Activated CD8-positive, alpha-beta memory T cell treated with anti-CD3 and anti-CD28 coated beads for 1 hour (primary cell): ENCODE measurements around the gene JPH2.

Experiments
- DNase-seq, 2 donors: peaks; one replicate each; pipeline ENCODE4 v3.0.0-alpha.2; 2020; ENCODE audit warnings: low read depth in 1 of 2; ENCODE audit errors: extremely low read depth in 1 of 2

JPH2 gene

DNA sequence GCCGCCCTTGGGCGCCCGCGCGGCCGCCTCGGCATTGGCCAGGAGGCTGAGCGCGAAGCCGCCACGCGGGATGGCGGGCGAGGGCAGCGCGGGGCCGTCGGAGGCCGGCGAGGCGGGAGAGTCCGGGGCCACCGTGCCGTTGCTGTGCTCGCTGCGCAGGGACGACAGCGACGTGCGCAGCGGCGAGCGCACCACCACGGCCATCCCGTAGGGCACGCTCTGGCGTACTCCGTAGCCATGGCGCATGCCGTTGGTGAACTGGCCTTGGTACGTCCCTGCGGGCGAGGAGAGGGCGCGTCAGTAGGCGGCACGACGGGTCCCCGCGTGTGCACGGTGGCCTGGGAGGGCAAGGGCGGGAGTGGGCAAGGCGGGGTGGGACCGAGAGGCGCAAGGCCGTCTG is 26.9 kb downstream of the JPH2 start:
- DNase-seq: no peak

DNA sequence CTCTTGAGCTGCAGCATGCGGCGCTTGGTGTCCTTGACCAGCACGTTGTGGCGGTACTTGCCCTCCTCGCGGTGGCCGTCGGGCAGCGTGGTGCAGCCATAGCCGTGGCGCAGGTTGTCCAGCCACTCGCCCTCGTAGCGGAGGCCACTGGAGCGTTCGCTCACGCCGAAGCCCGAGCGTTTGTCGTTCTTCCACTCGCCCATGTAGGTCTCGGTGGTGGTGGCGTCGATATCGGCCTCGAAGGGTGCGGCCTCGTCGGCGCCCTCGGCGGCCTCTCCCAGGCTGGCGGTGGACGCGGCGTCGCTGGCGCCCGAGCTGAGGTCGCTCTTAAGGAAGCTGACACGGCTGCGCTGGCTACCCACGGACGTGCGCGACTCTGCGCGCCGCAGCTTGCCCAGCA is 27.3 kb downstream of the JPH2 start:
- no peak for DNase-seq

DNA sequence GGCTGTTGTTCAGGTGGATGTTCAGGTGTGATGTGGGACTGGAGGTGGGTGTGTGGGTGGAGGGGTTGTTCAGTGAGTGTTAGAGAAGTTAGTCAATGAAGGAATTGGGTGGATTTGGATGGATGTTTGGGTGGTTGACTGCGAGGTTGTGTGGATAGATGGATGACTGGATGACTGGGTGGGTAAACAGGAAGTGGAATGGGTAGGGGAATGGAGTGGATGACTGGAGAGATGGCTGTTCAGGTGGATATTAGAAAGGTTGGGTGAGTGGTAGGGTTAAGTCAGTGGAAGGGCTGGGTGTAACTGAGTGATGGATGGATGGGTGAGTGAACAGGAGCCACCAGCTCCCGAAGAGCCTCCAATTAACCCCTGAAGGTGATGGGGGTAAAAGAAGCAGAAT is 27.9 kb downstream of the JPH2 start:
- no peak for DNase-seq

DNA sequence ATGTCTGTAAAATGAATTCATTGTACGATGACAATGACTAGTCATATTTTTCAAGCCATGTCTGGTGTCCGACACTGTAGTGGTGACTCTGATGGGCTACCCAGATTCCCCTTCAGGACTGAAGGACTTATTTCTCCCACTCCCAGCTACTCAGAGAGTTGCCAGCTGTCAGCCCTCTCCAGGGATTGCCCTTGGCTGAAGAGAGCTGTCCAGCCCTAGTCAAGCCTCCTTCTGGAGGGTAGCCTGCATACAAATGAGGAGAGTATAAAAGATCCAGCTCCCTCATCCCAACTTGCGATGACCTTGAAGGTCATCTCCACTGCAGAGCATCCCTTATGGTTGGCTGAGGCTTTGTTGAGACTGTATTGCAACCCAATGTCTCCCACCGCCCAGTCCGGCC is 29.9 kb downstream of the JPH2 start:
- DNase-seq: no peak

DNA sequence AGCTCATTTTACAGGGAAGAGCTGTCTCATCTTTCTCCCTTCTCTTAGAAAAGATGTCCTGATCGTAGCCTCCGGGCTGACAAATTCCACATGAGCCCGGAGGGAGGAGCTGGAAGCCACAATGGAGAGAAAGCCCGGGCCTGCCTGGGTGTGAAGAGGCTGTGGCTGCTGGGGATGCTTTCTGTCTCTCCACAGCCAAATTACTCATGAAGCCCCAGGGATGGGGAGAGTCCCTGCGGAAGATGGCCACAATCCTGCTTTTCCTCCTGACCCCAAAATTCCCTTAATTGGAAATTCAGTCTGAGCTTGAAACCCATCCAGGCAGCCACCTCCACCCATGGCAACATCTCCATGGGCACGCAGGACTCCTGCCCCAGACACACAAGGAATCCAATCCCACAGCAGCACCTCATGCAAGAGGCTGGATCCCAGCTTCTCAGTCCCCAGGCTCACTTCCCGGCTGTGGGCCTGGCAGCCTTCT is 32.4 kb downstream of the JPH2 start:
- DNase-seq: no peak

DNA sequence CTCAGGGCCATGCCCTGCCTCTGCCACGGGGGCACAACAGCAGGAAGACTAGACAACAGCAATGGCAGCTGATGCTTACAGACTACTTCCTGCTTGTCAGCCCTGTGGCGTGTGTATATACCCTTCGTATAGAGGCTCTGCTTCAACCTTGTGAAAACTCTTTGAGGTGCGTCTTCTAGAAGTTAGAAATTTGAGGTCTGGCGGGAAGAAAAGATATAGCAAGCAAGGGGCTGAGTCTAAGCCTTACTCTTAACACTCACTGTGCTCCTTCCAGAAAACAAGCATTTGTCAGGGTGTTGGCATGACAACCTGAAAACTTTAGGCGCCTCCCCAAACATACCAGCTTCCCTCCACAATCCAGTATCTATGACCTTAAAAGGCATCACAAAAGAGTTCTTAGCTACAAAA is 33.3 kb downstream of the JPH2 start:
- DNase-seq: peak in 1 of 2 donors; percentile 5

DNA sequence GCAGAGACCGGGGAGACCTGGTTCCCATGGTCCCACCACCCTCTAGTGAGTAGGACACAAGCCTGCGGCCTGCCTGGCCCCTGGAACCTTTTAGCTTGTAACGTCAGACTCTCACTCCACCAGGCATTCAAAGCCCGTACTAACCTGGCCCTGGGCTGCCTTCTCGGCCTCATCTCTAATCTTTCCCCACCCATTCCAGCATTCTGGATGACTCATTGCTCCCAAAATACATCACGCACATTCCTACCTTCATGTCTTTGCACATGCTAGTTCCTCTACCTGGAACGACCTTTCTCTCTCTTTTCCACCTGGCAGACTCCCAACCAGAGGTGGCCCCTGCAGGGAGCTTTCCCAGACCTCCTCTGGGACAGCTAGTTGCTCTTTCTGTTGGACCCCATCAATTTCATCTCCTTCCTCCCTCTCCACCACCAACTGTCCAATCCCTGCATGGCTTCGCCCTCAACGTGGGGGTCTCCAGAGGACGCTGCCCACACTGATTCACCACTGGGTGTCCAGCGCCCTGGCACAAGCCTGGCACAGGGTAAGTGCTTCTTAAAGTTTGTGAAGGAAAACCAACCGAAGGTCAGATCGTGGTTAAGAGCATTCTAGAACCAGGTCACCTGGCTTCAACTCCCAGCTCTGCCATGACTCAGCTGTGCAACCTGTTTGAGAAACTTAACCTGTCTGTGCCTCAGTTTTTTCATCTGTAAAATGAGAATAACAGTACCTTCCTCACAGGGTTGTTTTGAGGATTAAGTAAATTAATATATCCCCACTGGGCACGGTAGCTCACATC is 35.2 kb downstream of the JPH2 start:
- no peak for DNase-seq

DNA sequence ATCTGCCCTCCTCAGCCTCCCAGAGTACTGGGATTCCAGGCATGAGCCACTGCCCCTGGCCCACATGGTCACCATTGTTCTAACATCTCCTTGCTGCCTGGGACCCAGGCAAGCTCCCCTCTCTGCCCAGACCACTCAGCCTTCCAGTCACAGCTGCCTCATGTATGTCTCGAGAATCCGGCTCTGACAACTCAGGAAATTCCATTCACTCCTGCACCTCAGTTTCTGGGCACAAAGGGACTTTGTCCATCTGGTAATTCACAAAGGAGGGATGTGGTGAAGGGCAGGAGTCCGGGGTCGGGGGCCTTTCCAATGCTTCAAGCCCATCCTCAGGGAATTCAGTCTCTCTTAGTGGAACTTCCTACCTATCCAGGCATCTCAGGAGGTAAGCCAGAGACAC is 40.7 kb downstream of the JPH2 start:
- no peak for DNase-seq

DNA sequence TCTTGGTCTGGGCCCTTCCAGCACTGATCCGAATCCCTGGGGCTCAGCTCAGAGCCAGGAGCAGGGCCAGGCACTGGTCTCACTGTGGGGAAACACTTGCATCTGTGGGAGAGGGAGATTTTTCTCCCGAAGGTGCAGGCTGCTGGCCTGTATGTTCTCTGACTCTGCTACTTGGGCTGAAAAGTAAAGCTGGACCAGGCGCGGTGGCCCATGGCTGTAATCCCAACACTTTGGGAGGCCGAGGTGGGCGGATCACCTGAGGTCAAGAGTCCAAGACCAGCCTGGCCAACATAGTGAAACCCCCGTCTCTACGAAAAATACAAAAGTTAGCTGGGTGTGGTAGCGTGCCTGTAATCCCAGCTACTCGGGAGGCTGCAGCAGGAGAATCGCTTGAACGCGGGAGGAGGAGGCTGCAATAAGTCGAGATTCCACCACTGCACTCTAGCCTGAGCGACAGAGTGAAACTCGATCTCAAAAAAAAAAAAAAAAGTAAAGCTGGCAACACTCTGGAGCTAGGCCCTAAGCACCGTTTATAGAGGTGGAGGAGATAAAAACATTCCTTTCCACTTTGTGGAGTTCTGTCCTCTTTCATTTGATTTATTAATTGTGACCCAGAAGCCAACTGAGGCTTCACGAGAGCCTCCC is 41.7 kb downstream of the JPH2 start:
- no peak for DNase-seq

DNA sequence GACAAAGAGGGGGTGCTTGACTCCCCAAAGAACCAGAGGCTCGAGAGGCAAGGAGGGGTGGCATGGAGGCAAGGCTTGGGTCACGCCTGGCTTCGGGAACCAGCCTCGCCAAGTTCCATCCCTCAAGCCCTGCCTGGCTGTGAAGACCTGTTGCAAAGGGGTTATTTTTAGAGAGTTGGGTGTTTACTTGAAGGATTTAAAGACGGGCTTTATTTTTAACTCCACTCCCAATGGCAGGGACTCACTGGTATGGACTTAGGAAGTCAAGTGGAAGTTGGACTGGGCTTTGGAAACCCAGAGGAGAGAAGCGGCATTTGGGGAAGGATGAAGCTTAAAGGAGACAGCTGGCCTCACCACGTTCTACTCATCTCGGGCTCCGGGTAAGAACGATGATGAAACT is 43.1 kb downstream of the JPH2 start:
- no peak for DNase-seq

DNA sequence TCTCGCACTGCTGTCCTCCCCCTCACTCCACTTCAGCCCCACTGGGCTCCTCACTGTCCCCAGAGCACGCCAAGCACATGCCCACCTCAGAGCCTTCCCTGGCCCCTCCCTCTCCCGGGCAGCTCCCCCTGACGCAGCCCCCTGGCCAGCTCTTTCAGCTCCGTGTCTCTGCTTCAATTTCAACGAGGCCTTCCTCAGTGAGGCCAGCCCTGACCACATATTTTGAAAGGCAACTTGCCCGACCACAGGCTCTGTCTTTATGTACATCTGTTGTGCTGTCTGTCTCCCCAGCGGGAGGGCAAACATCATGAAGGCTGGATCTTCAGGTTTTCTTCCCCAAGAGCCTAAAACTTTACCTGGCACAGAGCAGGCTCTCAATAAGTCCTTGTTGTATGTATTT is 44.6 kb downstream of the JPH2 start:
- no peak for DNase-seq

DNA sequence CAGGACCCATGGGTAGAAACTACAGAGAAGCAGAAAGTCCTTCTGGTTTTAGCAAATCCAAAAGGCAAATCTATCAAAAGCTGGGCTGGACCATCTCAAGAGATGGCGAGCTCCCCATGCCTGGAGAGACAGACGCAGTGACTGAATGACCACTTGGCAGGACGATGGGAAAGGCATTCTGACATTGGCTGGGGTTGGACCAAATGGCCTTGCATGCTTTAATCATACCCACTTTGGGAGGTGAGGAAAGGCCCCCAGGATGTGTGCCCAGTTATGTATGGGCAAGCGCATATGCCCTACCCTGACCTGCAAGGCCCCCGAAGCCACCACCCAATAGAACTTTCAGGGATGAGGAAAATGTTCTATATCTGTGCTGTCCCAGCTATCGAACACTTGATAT is 45.1 kb downstream of the JPH2 start:
- no peak for DNase-seq

DNA sequence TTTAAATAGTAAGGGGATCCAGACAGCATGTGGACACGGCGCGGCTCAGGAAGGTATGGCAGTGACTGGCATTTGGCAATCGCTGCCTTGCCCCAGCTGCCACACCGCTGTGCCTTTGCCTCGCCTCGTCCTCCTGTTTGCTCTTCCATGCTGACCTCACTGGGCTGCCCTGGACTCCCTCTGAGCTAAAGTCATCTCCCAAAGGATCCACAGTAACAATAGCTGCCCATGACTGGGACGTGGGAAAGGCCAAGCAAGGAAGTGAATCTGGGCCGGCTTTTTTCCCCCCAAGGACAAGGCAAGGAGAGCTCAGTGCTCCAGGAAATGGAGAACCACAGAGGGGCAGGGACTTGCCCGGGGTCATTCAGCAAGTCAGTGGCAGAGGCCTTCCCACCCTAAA is 48.1 kb downstream of the JPH2 start:
- DNase-seq: no peak

DNA sequence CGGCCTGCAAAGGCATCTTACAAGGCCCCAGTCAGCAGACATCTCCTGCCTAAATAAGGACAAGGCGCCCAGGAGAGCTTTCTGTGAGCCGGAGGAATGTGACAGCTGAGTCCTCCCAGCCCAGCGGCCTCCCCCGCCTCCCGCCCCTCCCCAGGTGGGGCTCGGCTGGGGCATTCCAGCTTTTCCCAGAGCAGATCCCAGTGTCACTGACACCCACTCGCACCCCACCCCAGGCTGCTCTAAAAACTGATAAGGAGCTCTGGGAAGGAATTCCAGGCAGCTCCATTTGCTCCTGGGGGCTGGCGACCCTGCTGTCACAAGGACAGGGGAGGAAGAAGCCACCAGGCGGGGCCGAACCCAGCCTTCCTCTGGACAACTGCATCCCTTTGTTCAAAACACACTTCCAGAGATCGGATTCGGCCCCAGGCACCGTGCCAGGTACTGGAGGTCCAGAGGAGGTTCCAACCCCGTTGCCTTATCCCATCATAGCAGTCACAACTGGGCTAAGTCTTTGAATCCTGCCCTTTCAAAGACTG is 49.7 kb downstream of the JPH2 start:
- DNase-seq: no peak

DNA sequence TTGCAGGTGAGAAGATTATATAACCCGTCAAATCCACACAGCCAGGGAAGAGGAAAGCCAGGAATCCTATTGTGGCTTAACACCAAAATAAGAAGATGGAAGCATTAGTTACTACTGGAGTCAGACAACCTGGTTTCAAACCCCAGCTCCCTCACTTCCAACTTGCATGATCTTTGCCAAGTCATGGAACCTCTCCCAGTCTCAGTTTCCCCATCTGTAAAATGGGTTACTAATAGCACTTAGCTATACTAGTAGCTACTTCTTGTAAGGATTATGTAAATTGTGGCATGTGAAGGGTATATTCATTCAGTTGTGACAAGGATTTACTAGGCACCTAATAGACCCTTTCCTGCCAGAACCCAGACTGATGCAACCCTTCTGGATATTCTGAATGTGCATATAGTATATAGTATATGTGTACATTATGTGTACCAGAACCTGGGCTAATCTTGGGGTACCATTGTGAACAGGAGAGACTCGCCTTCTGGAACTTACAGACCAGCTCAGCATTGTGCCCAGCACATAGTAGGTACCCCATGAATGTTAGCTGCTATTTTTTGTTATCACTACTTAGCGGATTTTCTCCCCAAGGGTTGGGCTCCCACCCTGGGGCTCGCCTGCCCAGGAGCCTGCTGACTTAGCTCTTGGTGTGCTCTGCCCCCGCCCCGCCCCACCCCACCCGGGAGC is 50.3 kb downstream of the JPH2 start:
- no peak for DNase-seq

DNA sequence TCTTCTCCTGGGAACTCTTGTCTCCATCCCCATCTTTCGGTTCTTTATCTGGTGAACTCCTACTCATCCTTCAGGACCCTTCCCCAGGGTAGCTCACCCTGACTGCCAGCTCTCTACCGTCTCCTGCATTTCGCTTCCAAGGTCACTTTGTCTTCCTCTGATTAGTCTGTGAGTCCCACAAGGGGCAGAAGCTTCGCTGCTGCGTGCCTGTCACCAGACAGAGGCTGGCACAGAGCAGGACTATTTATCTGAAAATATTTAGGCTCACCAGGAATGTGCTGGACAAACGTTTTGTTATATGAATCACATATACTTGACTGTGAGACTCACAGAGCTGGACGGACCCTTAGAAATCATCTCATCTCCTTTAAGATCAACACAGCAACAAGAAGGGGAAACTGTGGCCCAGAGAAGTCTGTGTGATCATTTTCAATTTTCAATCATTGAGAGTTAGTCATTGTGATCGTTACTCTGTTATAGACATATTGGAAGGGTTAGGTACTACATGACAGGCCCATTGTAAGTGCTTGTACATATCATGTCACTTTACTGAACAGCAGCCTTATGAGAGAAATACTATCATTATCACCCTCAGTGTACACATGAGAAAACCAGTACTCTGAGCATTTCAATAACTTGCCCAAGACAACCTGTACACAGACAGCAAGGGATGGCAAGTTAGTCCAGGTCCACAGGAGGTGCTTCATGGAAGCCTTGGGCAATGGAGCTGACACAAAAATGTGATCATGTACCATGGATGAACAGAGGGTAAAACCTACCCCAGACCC is 51.4 kb downstream of the JPH2 start:
- no peak for DNase-seq

DNA sequence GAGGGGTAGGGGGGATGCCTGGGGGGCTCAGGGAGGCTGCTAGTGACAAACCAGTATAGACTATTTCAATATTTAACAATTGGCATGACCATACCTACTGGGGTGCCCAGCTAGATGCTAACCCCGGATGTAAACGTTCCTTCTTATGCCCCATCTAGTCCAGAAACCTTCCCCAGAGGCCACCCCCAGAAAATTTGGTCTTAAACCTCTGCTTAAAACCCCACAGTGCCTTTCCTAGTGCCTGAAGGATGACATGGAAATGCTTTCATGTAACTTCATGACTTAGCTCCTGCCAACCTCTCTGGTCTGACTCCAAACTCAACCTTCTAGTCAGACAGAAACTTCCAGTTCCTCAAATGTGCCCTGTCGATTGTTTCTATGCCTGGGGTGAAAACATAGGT is 52.0 kb downstream of the JPH2 start:
- no peak for DNase-seq

DNA sequence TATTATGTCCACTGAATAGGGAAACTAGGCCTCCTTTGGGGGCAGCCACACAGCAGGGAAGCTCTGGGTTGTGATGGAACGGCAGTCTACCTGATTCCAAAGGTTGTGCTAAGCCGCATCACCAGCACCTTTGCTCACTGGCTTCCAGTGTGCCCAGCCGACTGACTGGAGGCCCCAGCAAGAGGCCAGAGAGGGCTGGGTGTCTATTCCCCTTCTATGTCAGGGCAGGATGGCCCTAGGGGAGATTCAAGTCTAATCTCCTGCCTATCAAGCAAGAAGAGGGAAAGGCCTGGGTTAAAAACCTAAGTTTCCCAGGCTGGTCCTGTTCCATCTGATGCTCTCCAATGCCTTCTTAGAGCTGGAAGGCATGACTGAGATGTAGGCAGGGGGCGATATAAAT is 53.6 kb downstream of the JPH2 start:
- DNase-seq: no peak

DNA sequence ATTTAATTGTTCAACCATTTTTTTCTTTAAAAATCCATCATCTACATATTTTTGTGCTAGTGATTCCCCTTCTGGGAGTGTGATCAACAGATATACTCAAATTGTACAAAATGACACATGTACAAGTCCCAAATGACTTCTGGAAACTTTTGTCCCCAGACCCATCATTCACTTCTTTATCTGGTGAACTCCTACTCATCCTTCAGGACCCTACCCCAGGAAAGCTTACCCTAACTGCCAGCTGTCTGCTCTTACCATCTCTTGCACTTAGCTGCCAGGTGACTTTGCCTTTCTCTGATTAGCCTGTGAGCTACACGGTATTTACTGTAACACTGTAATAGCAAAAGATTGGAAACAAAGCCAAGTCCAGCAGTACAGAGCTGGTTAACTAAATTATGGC is 55.3 kb downstream of the JPH2 start:
- no peak for DNase-seq

DNA sequence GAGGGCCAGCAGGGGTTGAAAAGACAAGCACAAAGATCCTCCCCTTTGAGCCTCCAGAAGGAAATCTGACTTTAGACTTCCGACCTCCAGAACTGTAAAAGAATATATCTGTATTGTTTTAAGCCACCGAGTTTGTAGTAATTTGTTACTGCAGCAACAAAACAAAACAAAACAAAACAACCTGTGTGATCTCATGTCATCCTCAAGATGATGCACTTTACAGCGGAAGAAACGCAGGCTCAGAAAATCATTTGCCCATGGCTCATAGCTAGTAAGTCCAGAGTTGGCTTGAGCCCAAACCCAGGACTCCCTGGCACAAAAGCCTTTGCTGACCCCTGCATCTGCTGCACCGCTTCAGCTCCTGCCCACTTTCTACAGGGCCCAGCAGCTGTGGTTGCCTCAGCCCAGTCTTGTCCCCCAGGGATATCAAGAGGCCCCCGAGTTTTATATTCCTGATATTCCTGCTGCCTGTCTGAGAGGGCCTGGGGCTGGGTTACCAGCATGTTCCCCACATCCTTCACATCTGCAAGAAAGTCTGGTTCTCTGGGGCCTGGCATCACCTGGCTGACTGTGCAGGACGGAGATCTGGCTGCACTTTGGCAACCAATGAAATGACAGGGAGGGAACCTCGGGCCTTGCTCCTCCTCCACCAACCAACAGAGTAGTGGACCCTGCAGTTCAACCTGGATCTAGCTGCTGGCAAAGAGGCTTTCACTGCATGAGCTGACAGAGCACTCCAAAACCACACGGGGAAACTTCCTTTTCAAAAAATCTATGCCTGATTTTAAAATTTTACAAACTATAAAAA is 56.9 kb downstream of the JPH2 start:
- no peak for DNase-seq
